OCI-LY1 (cell line): Measurements from ENCODE around the gene ZP1.
"Not testable (repeated sequence)": the region's sequence is repeated elsewhere in the genome, so short reads cannot be mapped to it uniquely, and the experiment has no call there.

Source experiments
- H2AFZ ChIP-seq: fragments of 200-600 bp; sonication (generic), shearing (Covaris generic); 2 replicates; pipeline ENCODE4 v1.6.0; 2014; ENCODE audit warnings: antibody characterized with exemption, mild to moderate bottlenecking, low read length
- H3F3A ChIP-seq: fragments of 200-600 bp; sonication (generic), shearing (Covaris generic); 2 replicates; pipeline ENCODE4 v1.6.0; 2014; ENCODE audit warnings: mild to moderate bottlenecking, antibody characterized with exemption, low read length, moderate library complexity; ENCODE audit not compliant: insufficient read depth
- H3K27ac ChIP-seq: fragments of 200-600 bp; sonication (generic); 2 replicates; pipeline ENCODE4 v1.5.1; 2014; ENCODE audit warnings: low read length, mixed run types, mild to moderate bottlenecking, low read depth; ENCODE audit not compliant: poor library complexity, severe bottlenecking
- H3K27me3 ChIP-seq: fragments of 200-600 bp; sonication (generic); 2 replicates; pipeline ENCODE4 v1.6.0; 2014; ENCODE audit warnings: antibody characterized with exemption, mild to moderate bottlenecking, low read length, moderate library complexity; ENCODE audit not compliant: insufficient read depth
- H3K36me3 ChIP-seq: fragments of 200-600 bp; sonication (generic); 2 replicates; pipeline ENCODE4 v1.6.1; 2014; ENCODE audit warnings: mild to moderate bottlenecking, antibody characterized with exemption, low read length, moderate library complexity, mixed read lengths; ENCODE audit not compliant: insufficient read depth
- H3K4me1 ChIP-seq: fragments of 200-600 bp; sonication (generic); 2 replicates; pipeline ENCODE4 v1.5.1; 2014; ENCODE audit warnings: mild to moderate bottlenecking, low read length, moderate library complexity; ENCODE audit not compliant: insufficient read depth, severe bottlenecking
- H3K4me2 ChIP-seq: fragments of 200-600 bp; sonication (generic), shearing (Covaris generic); 2 replicates; pipeline ENCODE4 v1.6.1; 2014; ENCODE audit warnings: low read length
- H3K4me3 ChIP-seq: fragments of 200-600 bp; sonication (generic); 2 replicates; pipeline ENCODE4 v1.5.1; 2014; ENCODE audit warnings: low read length, low read depth, mild to moderate bottlenecking, mixed read lengths; ENCODE audit not compliant: poor library complexity, severe bottlenecking
- H3K79me2 ChIP-seq: fragments of 200-600 bp; shearing (Covaris generic); 2 replicates; pipeline ENCODE4 v1.6.1; 2016; ENCODE audit warnings: mixed run types, low read length, mixed read lengths; ENCODE audit not compliant: insufficient read depth
- H3K9ac ChIP-seq: fragments of 200-600 bp; sonication (generic), shearing (Covaris generic); 2 replicates; pipeline ENCODE4 v1.6.1; 2014; ENCODE audit warnings: mild to moderate bottlenecking, low read length, mixed read lengths
- H3K9me2 ChIP-seq: fragments of 200-600 bp; sonication (generic), shearing (Covaris generic); 2 replicates; pipeline ENCODE4 v1.6.1; 2014; ENCODE audit warnings: low read depth, mild to moderate bottlenecking, low read length, mixed read lengths
- H3K9me3 ChIP-seq: fragments of 200-600 bp; shearing (Covaris generic); 2 replicates; pipeline ENCODE4 v1.6.1; 2014; ENCODE audit warnings: low read length, mixed read lengths
- H4K20me1 ChIP-seq: fragments of 200-600 bp; sonication (generic), shearing (Covaris generic); 2 replicates; pipeline ENCODE4 v1.6.0; 2016; ENCODE audit warnings: mild to moderate bottlenecking, low read length; ENCODE audit not compliant: insufficient read depth
- CTCF ChIP-seq: fragments of 200-600 bp; sonication (generic), shearing (Covaris generic); IDR thresholded peaks from 2 replicates; pipeline ENCODE4 v1.5.1; 2017; ENCODE audit warnings: mild to moderate bottlenecking, antibody characterized with exemption, low read length, moderate library complexity, mixed read lengths
- EZH2 ChIP-seq: fragments of 200-600 bp; sonication (generic), shearing (Covaris generic); IDR thresholded peaks from 2 replicates; pipeline ENCODE4 v1.8.0; 2017; ENCODE audit warnings: borderline replicate concordance, mixed run types, mild to moderate bottlenecking, antibody characterized with exemption, low read length, moderate library complexity, mixed read lengths

Gene ZP1

GRCh38 chr11:60908803-60909202, 41.5 kb downstream of the ZP1 start:
- H3K79me2 ChIP-seq = peaks cover 24% of the 10 kb centered on the region
- TF ChIP-seq EZH2 (no peak), CTCF (no peak)
- no peak overlapping the region for H3K4me3 ChIP-seq
- no peaks in the 10 kb centered on the region for H4K20me1 ChIP-seq
- no peak overlapping the region for H3K27ac ChIP-seq
- H3K36me3 ChIP-seq = peaks cover 12% of the 10 kb centered on the region
- H2AFZ ChIP-seq = no peak overlapping the region
- H3K4me2 ChIP-seq = no peak overlapping the region
- peaks cover 54% of the 10 kb centered on the region for H3K4me1 ChIP-seq
- no peaks in the 10 kb centered on the region for H3K9me2 ChIP-seq
- H3K9me3 ChIP-seq = no peaks in the 10 kb centered on the region
- no peaks in the 10 kb centered on the region for H3K27me3 ChIP-seq
- 0 out of 2 replicates have a peak, but pooled peaks cover 3% of the 10 kb centered on the region for H3F3A ChIP-seq
- no peak overlapping the region for H3K9ac ChIP-seq

- not testable (repeated sequence) for H2AFZ ChIP-seq, H3K9me2 ChIP-seq, H3F3A ChIP-seq, H3K4me2 ChIP-seq, H3K36me3 ChIP-seq, H4K20me1 ChIP-seq, H3K4me3 ChIP-seq, H3K27me3 ChIP-seq, H3K9ac ChIP-seq, H3K9me3 ChIP-seq
- Histone ChIP-seq H3K27ac (peak overlapping the region; percentile 62), H3K4me1 (peaks cover 49% of the 10 kb centered on the region), H3K79me2 (peaks cover 15% of the 10 kb centered on the region)
Measured at GRCh38 chr11:60909680-60910280, 42.4 kb downstream of the ZP1 start.

GRCh38 chr11:60910281-60910687, 42.9 kb downstream of the ZP1 start:
- Histone ChIP-seq H3K79me2 (peaks cover 10% of the 10 kb centered on the region), H4K20me1 (no peaks in the 10 kb centered on the region), H3K27me3 (no peaks in the 10 kb centered on the region), H3K4me2 (no peak overlapping the region), H3K36me3 (peaks cover 1% of the 10 kb centered on the region), H2AFZ (no peak overlapping the region), H3K27ac (peak overlapping the region; percentile 62), H3F3A (0 out of 2 replicates have a peak, but pooled peaks cover 3% of the 10 kb centered on the region), H3K9ac (no peak overlapping the region), H3K4me1 (peaks cover 49% of the 10 kb centered on the region), H3K9me2 (no peaks in the 10 kb centered on the region), H3K4me3 (no peak overlapping the region), H3K9me3 (no peaks in the 10 kb centered on the region)
- TF ChIP-seq EZH2 = no peak
- TF ChIP-seq CTCF = no peak

GRCh38 chr11:60910711-60911380, 43.5 kb downstream of the ZP1 start:
- Histone ChIP-seq H3K4me1 (peaks cover 50% of the 10 kb centered on the region), H4K20me1 (no peaks in the 10 kb centered on the region), H3K9ac (no peak overlapping the region), H3K27ac (peak overlapping the region; percentile 62), H3K27me3 (no peaks in the 10 kb centered on the region), H3K9me2 (no peaks in the 10 kb centered on the region), H3K9me3 (no peaks in the 10 kb centered on the region), H3K4me3 (no peak overlapping the region), H3K4me2 (no peak overlapping the region), H3F3A (0 out of 2 replicates have a peak, but pooled peaks cover 3% of the 10 kb centered on the region), H3K36me3 (no peaks in the 10 kb centered on the region; the same call in 1 of the 2 replicates), H2AFZ (no peak overlapping the region), H3K79me2 (peaks cover 7% of the 10 kb centered on the region)
- no peak for TF ChIP-seq EZH2
- no peak for TF ChIP-seq CTCF
